GM12878 (cell line): Measurements from ENCODE around the gene AKT3. TPM values are rescaled to one million over a fixed set of nuclear protein-coding genes. Genes with fewer than 3 reads are reported as not detected.

Experiments
- CBFB ChIP-seq: IDR thresholded peaks from 2 replicates; pipeline ENCODE4 v1.6.1; 2016; ENCODE audit warnings: antibody characterized with exemption, low read depth
- CBX3 ChIP-seq: fragments of 200-600 bp; sonication (generic); IDR thresholded peaks from 2 replicates; pipeline ENCODE4 v1.6.1; 2016; ENCODE audit warnings: low read depth, borderline replicate concordance
- CTCF ChIP-seq, 3 experiments: IDR thresholded peaks in 2 of 3; conservative IDR thresholded peaks in 1 of 3; 2 replicates each; pipeline ENCODE4 v1.5.1; 2011; ENCODE audit warnings: low read depth in 3 of 3, low read length in 3 of 3, mild to moderate bottlenecking in 3 of 3, control low read depth in 2 of 3, moderate library complexity in 2 of 3, inconsistent platforms in 1 of 3, mixed read lengths in 1 of 3; ENCODE audit not compliant: control insufficient read depth in 2 of 3, insufficient read depth in 1 of 3; ENCODE audit errors: extremely low read depth in 1 of 3
- DPF2 ChIP-seq: fragments of 450-650 bp; IDR thresholded peaks from 2 replicates; pipeline ENCODE4 v1.6.1; 2017; ENCODE audit warnings: mild to moderate bottlenecking
- E2F8 ChIP-seq: fragments of 450-650 bp; IDR thresholded peaks from 2 replicates; pipeline ENCODE4 v1.6.1; 2018; ENCODE audit warnings: mild to moderate bottlenecking, low read depth, moderate library complexity; ENCODE audit not compliant: partially characterized antibody
- EP300 ChIP-seq, 2 experiments: fragments of 150-350 bp in 1 of 2; IDR thresholded peaks; 2 replicates each; pipeline ENCODE4 v1.6.1; 2011 to 2012; ENCODE audit warnings: low read depth in 2 of 2, low read length in 2 of 2, borderline replicate concordance in 1 of 2, improper control_type of control experiment in 1 of 2, inconsistent platforms in 1 of 2; ENCODE audit not compliant: control insufficient read depth in 1 of 2
- ESRRA ChIP-seq: IDR thresholded peaks from 2 replicates; pipeline ENCODE4 v1.6.1; 2012; ENCODE audit warnings: mild to moderate bottlenecking, low read length, improper control_type of control experiment
- FOS ChIP-seq: IDR thresholded peaks from 3 replicates; pipeline ENCODE4 v1.6.1; 2011; ENCODE audit warnings: borderline replicate concordance; ENCODE audit not compliant: insufficient read length; ENCODE audit errors: extremely low read depth
- GABPA ChIP-seq: IDR thresholded peaks from 2 replicates; pipeline ENCODE4 v1.6.1; 2014; ENCODE audit warnings: antibody characterized with exemption, low read depth, mild to moderate bottlenecking, inconsistent platforms
- HDGF ChIP-seq: fragments of 450-650 bp; IDR thresholded peaks from 2 replicates; pipeline ENCODE4 v1.6.1; 2016; ENCODE audit warnings: antibody characterized with exemption
- MYB ChIP-seq: fragments of 150-350 bp; IDR thresholded peaks from 2 replicates; pipeline ENCODE4 v1.6.1; 2014; ENCODE audit warnings: mild to moderate bottlenecking, low read depth, low read length, borderline replicate concordance
- PAX5 ChIP-seq: IDR thresholded peaks from 2 replicates; pipeline ENCODE4 v1.6.1; 2011; ENCODE audit warnings: low read depth, low read length, borderline replicate concordance
- POLR2AphosphoS2 ChIP-seq: IDR thresholded peaks from 2 replicates; pipeline ENCODE4 v1.6.1; 2011; ENCODE audit warnings: low read depth, mild to moderate bottlenecking, low read length, improper control_type of control experiment, moderate library complexity
- SIX5 ChIP-seq: IDR thresholded peaks from 2 replicates; pipeline ENCODE4 v1.6.1; 2011; ENCODE audit warnings: mild to moderate bottlenecking, low read depth, low read length, moderate library complexity; ENCODE audit not compliant: severe bottlenecking
- SPI1 ChIP-seq: IDR thresholded peaks from 2 replicates; pipeline ENCODE4 v1.6.1; 2011; ENCODE audit warnings: low read depth, mild to moderate bottlenecking, low read length, moderate library complexity, borderline replicate concordance; ENCODE audit not compliant: insufficient read depth
- TCF3 ChIP-seq: IDR thresholded peaks from 2 replicates; pipeline ENCODE4 v1.6.1; 2012; ENCODE audit warnings: low read depth, mild to moderate bottlenecking, low read length, borderline replicate concordance; ENCODE audit not compliant: insufficient read depth
- ZBTB11 ChIP-seq: fragments of 450-650 bp; formaldehyde crosslinking; IDR thresholded peaks from 2 replicates; pipeline ENCODE4 v1.5.0; 2022; ENCODE audit warnings: mild to moderate bottlenecking, missing genetic modification characterization
- ZBTB33 ChIP-seq: fragments of 450-650 bp; IDR thresholded peaks from 2 replicates; pipeline ENCODE4 v1.6.1; 2017; ENCODE audit warnings: mild to moderate bottlenecking
- ZNF274 ChIP-seq: IDR thresholded peaks from one replicate; pipeline ENCODE4 v1.8.0; 2011; ENCODE audit not compliant: insufficient read length, insufficient read depth
- ZSCAN29 ChIP-seq: fragments of 450-650 bp; IDR thresholded peaks from 2 replicates; pipeline ENCODE4 v1.6.1; 2017; ENCODE audit warnings: mild to moderate bottlenecking, moderate library complexity
- polyA plus RNA-seq, 11 experiments: library from polyadenylated mRNA; depleted of rRNA in 4 of 11; unstranded in 6 of 11; stranded (reverse) in 5 of 11; fragments of >200 nt; fragmentation: Nextera tagmentation in 4 of 11; fragmentation: Illumina TruSeq in 1 of 11; extraction: Ambion mirVana in 4 of 11; extraction: Trizol in 1 of 11; gene quantifications; 1 replicate in 1 of 11; 2 replicates in 10 of 11; pipeline versions ENCODE4 v1.2.1 to v1.2.3, GENCODE V29; 2011 to 2016; ENCODE audit warnings: inconsistent platforms in 2 of 11, missing spikeins in 2 of 11, low read depth in 1 of 11
- total RNA-seq, 4 experiments: library from RNA; depleted of rRNA in 3 of 4; stranded (reverse); fragments of >200 nt in 3 of 4; fragmentation: Illumina TruSeq in 1 of 4; extraction: Trizol in 1 of 4; gene quantifications; 2 replicates each; pipeline versions ENCODE4 v1.2.1 to v1.2.3, GENCODE V29; 2013 to 2021

Gene AKT3
- total and polyA plus RNA-seq, 10 of the 15 experiments (the other 5 are each of a cell fraction or from before 2014, with no cell fraction given) = 0.03 to 0.56 (median 0.19) TPM

- no peak for TF ChIP-seq ZNF274
- no peak for TF ChIP-seq ZBTB11 (CRISPR knock-in tag)
- no peak for TF ChIP-seq HDGF
- no peak for TF ChIP-seq FOS
- TF ChIP-seq DPF2 = peak; percentile 95
- TF ChIP-seq ZSCAN29 = no peak
- TF ChIP-seq ESRRA = no peak
- TF ChIP-seq GABPA = peak; percentile 78
- TF ChIP-seq SIX5 = no peak
- TF ChIP-seq MYB = no peak
- no peak for TF ChIP-seq POLR2AphosphoS2
- peak; percentile 98 for TF ChIP-seq CBFB
- no peak for TF ChIP-seq E2F8
- peak; percentile 90 to 96 for TF ChIP-seq EP300 (IDR thresholded peaks at IDR 0.05; ENCODE audit: borderline replicate concordance in 1 of 2, control insufficient read depth in 1 of 2, low read depth in 2 of 2, low read length in 2 of 2)
- TF ChIP-seq ZBTB33 = no peak
- peak; percentile 99 for TF ChIP-seq PAX5
- no peak for TF ChIP-seq CTCF (IDR thresholded peaks at IDR 0.05 in 2 of 3, conservative IDR thresholded peaks at IDR 0.05 in 1 of 3; ENCODE audit: control insufficient read depth in 2 of 3, extremely low read depth in 1 of 3, insufficient read depth in 1 of 3, low read depth in 3 of 3, low read length in 3 of 3)
- TF ChIP-seq SPI1 = no peak
- peak; percentile 91; the same call in 1 of the 2 replicates for TF ChIP-seq TCF3
- TF ChIP-seq CBX3 = no peak
Measured at GRCh38 chr1:243596431-243597062, 253.5 kb downstream of the AKT3 start (continued).
